Limb (tissue), 2 donors: ENCODE measurements around the gene IL2RA.

Experiments used
- DNase-seq, 2 donors: peaks; one replicate each; pipeline ENCODE4 v3.0.0-alpha.2; 2016; ENCODE audit errors: extremely low spot score in 2 of 2

The IL2RA gene

GRCh38 chr10:5985029-5985428 is 77.1 kb downstream of the IL2RA start:
- no peak for DNase-seq

- DNase-seq = no peak
Observed at GRCh38 chr10:5983774-5984173, 78.4 kb downstream of the IL2RA start.

- no peak for DNase-seq
Observed at GRCh38 chr10:5981529-5981928, 80.6 kb downstream of the IL2RA start.

- DNase-seq = no peak
Observed at GRCh38 chr10:5978230-5978489, 84.0 kb downstream of the IL2RA start.

- DNase-seq = peak in 1 of 2 donors; percentile 69
Observed at GRCh38 chr10:5977471-5978229, 84.5 kb downstream of the IL2RA start, which contains the start of gene IL15RA. Gene IL15RA, minus strand, starts transcription at chr10:5977543. Its CDS starts 51 bp downstream, at chr10:5977492.

GRCh38 chr10:5976512-5977470 is 85.4 kb downstream of the IL2RA start:
- peak in 1 of 2 donors; percentile 61 for DNase-seq

- DNase-seq = no peak
Observed at GRCh38 chr10:5975641-5976473, 86.3 kb downstream of the IL2RA start.

GRCh38 chr10:5973069-5973468 is 89.1 kb downstream of the IL2RA start:
- no peak for DNase-seq

GRCh38 chr10:5971886-5972285 is 90.3 kb downstream of the IL2RA start:
- DNase-seq = no peak

GRCh38 chr10:5971315-5971832 is 90.8 kb downstream of the IL2RA start:
- no peak for DNase-seq

GRCh38 chr10:5970527-5970926 is 91.6 kb downstream of the IL2RA start:
- no peak for DNase-seq

- no peak for DNase-seq
Observed at GRCh38 chr10:5970066-5970465, 92.1 kb downstream of the IL2RA start.

GRCh38 chr10:5968681-5969453 is 93.3 kb downstream of the IL2RA start:
- DNase-seq = no peak

GRCh38 chr10:5968037-5968680 is 94.0 kb downstream of the IL2RA start:
- no peak for DNase-seq

- no peak for DNase-seq
Observed at GRCh38 chr10:5965266-5965665, 96.9 kb downstream of the IL2RA start.

- DNase-seq = no peak
Observed at GRCh38 chr10:5964736-5965135, 97.4 kb downstream of the IL2RA start.

GRCh38 chr10:5963591-5963990 is 98.6 kb downstream of the IL2RA start:
- peak in 1 of 2 donors; percentile 9 for DNase-seq

- DNase-seq = peak in 1 of 2 donors; percentile 3
Observed at GRCh38 chr10:5963071-5963470, 99.1 kb downstream of the IL2RA start.

- DNase-seq = peak in 1 of 2 donors; percentile 2
Observed at GRCh38 chr10:5962358-5962940, 99.7 kb downstream of the IL2RA start.
